ENCODE results near the gene TUSC2. TPM values are rescaled to one million over a fixed set of nuclear protein-coding genes. Genes with fewer than 3 reads are reported as not detected.

The TUSC2 gene
- total and polyA plus RNA-seq, 2 donors (not counting 1 experiment from before 2014, with no cell fraction given), result 28.2 to 29.3 TPM

- 7% methylated on average over 65 of the region's 65 CpGs for WGBS (ENCODE audit: insufficient coverage)
- POLR2A ChIA-PET, result interaction anchor here (0.6 to 0.7 kb wide), 3 partner anchors 65 to 81 kb away, joined by 3 to 6 read pairs (median 3); partner anchors contain the start of gene RASSF1
- H3K27ac ChIP-seq (ENCODE audit: low read length in 2 of 2), result no peak overlapping the region
- no peak overlapping the region for H3K9ac ChIP-seq (ENCODE audit: low read length)
- no peak overlapping the region for H2AFZ ChIP-seq (ENCODE audit: insufficient read depth, low read depth, low read length, poor library complexity, severe bottlenecking)
- Mint-ChIP-seq H3K9me3 (ENCODE audit: insufficient read depth) (no peaks in the 10 kb centered on the region), H3K27me3 (peaks cover 28% of the 10 kb centered on the region), H3K27ac (no peak overlapping the region), H3K4me1 (peaks cover 26% of the 10 kb centered on the region), H3K4me3 (peak overlapping the region; percentile 57)
- TF ChIP-seq EZH2 (IDR thresholded peaks at IDR 0.05; ENCODE audit: borderline replicate concordance, insufficient read depth, low read depth, low read length, poor library complexity, severe bottlenecking), result no peak
- TF ChIP-seq, protein P1, sequence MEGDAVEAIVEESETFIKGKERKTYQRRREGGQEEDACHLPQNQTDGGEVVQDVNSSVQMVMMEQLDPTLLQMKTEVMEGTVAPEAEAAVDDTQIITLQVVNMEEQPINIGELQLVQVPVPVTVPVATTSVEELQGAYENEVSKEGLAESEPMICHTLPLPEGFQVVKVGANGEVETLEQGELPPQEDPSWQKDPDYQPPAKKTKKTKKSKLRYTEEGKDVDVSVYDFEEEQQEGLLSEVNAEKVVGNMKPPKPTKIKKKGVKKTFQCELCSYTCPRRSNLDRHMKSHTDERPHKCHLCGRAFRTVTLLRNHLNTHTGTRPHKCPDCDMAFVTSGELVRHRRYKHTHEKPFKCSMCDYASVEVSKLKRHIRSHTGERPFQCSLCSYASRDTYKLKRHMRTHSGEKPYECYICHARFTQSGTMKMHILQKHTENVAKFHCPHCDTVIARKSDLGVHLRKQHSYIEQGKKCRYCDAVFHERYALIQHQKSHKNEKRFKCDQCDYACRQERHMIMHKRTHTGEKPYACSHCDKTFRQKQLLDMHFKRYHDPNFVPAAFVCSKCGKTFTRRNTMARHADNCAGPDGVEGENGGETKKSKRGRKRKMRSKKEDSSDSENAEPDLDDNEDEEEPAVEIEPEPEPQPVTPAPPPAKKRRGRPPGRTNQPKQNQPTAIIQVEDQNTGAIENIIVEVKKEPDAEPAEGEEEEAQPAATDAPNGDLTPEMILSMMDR (IDR thresholded peaks at IDR 0.05), result no peak
- H3K4me3 ChIP-seq (ENCODE audit: control extremely low read depth in 1 of 5, extremely low read depth in 1 of 5, insufficient read depth in 1 of 5, low read depth in 2 of 5, low read length in 4 of 5), result no peak overlapping the region
- H3K4me2 ChIP-seq (replicated peaks; ENCODE audit: low read depth, low read length, poor library complexity, severe bottlenecking), result peak overlapping the region; percentile 61
- peaks cover 0 to 57% (median 21%) of the 10 kb centered on the region in 4 experiments for H3K27me3 ChIP-seq (replicated peaks in 1 of 4; ENCODE audit: control extremely low read depth in 1 of 4, control insufficient read depth in 3 of 4, insufficient read depth in 4 of 4, low read length in 3 of 4)
- DNase-seq (peak; percentile 51), ATAC-seq (ENCODE audit: low read depth) (no peak)
- H3K4me1 ChIP-seq (ENCODE audit: control insufficient read depth in 2 of 2, insufficient read depth in 2 of 2, low read length in 2 of 2), result peaks cover 33 to 39% of the 10 kb centered on the region in 2 donors
- CTCF ChIA-PET, result interaction anchor here (0.8 to 3.0 kb wide), 9 partner anchors 17 to 155 kb away, joined by 3 to 12 read pairs (median 4); partner anchors contain the start of genes GNAT1 and IFRD2
- no peaks in the 10 kb centered on the region for H3K36me3 ChIP-seq (replicated peaks in 1 of 2; ENCODE audit: control extremely low read depth in 1 of 2, control insufficient read depth in 1 of 2, extremely low read depth in 1 of 2, insufficient read depth in 2 of 2, low read length in 1 of 2)
- peaks cover 10% of the 10 kb centered on the region for H4K20me1 ChIP-seq (ENCODE audit: control insufficient read depth, insufficient read depth, low read length, poor library complexity, severe bottlenecking)
- intact Hi-C loops (cut with micrococcal nuclease), result no loop called here
- peaks cover 0 to 3% (median 0%) of the 10 kb centered on the region in 3 donors for H3K9me3 ChIP-seq (ENCODE audit: control extremely low read depth in 1 of 3, control insufficient read depth in 2 of 3, insufficient read depth in 1 of 3, low read length in 2 of 3)
- H3K79me2 ChIP-seq (ENCODE audit: control insufficient read depth, insufficient read depth, low read length), result no peaks in the 10 kb centered on the region
Measured at GRCh38 chr3:50275141-50275995, 52.7 kb downstream of the TUSC2 start.

Other genes starting within 250 kb of the TUSC2 start
- gene RBM5, start 239.3 kb downstream of the TUSC2 start, total RNA-seq, result 464 and 493 TPM in 2 replicates
- 405 and 495 TPM in 2 replicates for gene RBM5, start 239.3 kb downstream of the TUSC2 start, polyA plus RNA-seq
- gene SEMA3F, start 172.9 kb downstream of the TUSC2 start, total RNA-seq, result 0.27 TPM in 1 of 2 replicates, not detected in the other
- gene SEMA3F, start 172.9 kb downstream of the TUSC2 start, polyA plus RNA-seq, result 0.26 TPM in 1 of 2 replicates, not detected in the other
- gene GNAT1, start 136.6 kb downstream of the TUSC2 start, total RNA-seq, result not detected in 2 replicates
- gene GNAT1, start 136.6 kb downstream of the TUSC2 start, polyA plus RNA-seq, result not detected in 2 replicates
- gene SLC38A3, start 123.0 kb downstream of the TUSC2 start, total RNA-seq, result not detected in 2 replicates
- 0.17 TPM in 1 of 2 replicates, not detected in the other for gene SLC38A3, start 123.0 kb downstream of the TUSC2 start, polyA plus RNA-seq
- gene GNAI2, start 92.0 kb downstream of the TUSC2 start, total RNA-seq, result 295 and 302 TPM in 2 replicates
- gene GNAI2, start 92.0 kb downstream of the TUSC2 start, polyA plus RNA-seq, result 384 and 491 TPM in 2 replicates
- gene SEMA3B, start 59.1 kb downstream of the TUSC2 start, total RNA-seq, result 0.34 and 0.51 TPM in 2 replicates
- gene SEMA3B, start 59.1 kb downstream of the TUSC2 start, polyA plus RNA-seq, result 0.52 and 1.2 TPM in 2 replicates
- gene LSMEM2, start 49.1 kb downstream of the TUSC2 start, total RNA-seq, result not detected in 2 replicates
- gene LSMEM2, start 49.1 kb downstream of the TUSC2 start, polyA plus RNA-seq, result not detected in 2 replicates
- 55.8 and 63.4 TPM in 2 replicates for gene IFRD2, start 35.8 kb downstream of the TUSC2 start, total RNA-seq
- 71.0 and 80.1 TPM in 2 replicates for gene IFRD2, start 35.8 kb downstream of the TUSC2 start, polyA plus RNA-seq
- gene HYAL3, start 28.8 kb downstream of the TUSC2 start, total RNA-seq, result 1.9 and 3.7 TPM in 2 replicates
- gene HYAL3, start 28.8 kb downstream of the TUSC2 start, polyA plus RNA-seq, result 4.2 and 6.3 TPM in 2 replicates
- gene NAA80, start 28.8 kb downstream of the TUSC2 start, total RNA-seq, result 33.8 and 37.8 TPM in 2 replicates
- gene NAA80, start 28.8 kb downstream of the TUSC2 start, polyA plus RNA-seq, result 42.3 and 49.0 TPM in 2 replicates
- gene HYAL1, start 24.6 kb downstream of the TUSC2 start, total RNA-seq, result 0.19 and 0.30 TPM in 2 replicates
- gene HYAL1, start 24.6 kb downstream of the TUSC2 start, polyA plus RNA-seq, result 0.12 TPM in 1 of 2 replicates, not detected in the other
- gene HYAL2, start 5.5 kb downstream of the TUSC2 start, total RNA-seq, result 2.8 and 4.2 TPM in 2 replicates
- gene HYAL2, start 5.5 kb downstream of the TUSC2 start, polyA plus RNA-seq, result 2.5 and 5.1 TPM in 2 replicates
- 121 and 124 TPM in 2 replicates for gene RASSF1, start 12.6 kb upstream of the TUSC2 start, total RNA-seq
- gene RASSF1, start 12.6 kb upstream of the TUSC2 start, polyA plus RNA-seq, result 223 and 310 TPM in 2 replicates
- gene ZMYND10, start 17.5 kb upstream of the TUSC2 start, total RNA-seq, result 1.8 and 3.3 TPM in 2 replicates
- gene ZMYND10, start 17.5 kb upstream of the TUSC2 start, polyA plus RNA-seq, result 2.4 and 3.4 TPM in 2 replicates
- gene NPRL2, start 22.6 kb upstream of the TUSC2 start, total RNA-seq, result 29.6 and 31.3 TPM in 2 replicates
- 64.6 and 64.9 TPM in 2 replicates for gene NPRL2, start 22.6 kb upstream of the TUSC2 start, polyA plus RNA-seq
- 36.1 and 39.5 TPM in 2 replicates for gene CYB561D2, start 22.6 kb upstream of the TUSC2 start, total RNA-seq
- 58.6 and 78.9 TPM in 2 replicates for gene CYB561D2, start 22.6 kb upstream of the TUSC2 start, polyA plus RNA-seq
- gene TMEM115, start 31.3 kb upstream of the TUSC2 start, total RNA-seq, result 26.2 and 27.2 TPM in 2 replicates
- 10.6 and 19.8 TPM in 2 replicates for gene TMEM115, start 31.3 kb upstream of the TUSC2 start, polyA plus RNA-seq
- 0.85 and 1.2 TPM in 2 replicates for gene CACNA2D2, start 175.4 kb upstream of the TUSC2 start, total RNA-seq
- gene CACNA2D2, start 175.4 kb upstream of the TUSC2 start, polyA plus RNA-seq, result 0.66 and 0.69 TPM in 2 replicates
- gene C3orf18, start 239.5 kb upstream of the TUSC2 start, total RNA-seq, result 14.2 and 14.3 TPM in 2 replicates
- gene C3orf18, start 239.5 kb upstream of the TUSC2 start, polyA plus RNA-seq, result 12.1 and 15.4 TPM in 2 replicates
- 43.0 and 43.5 TPM in 2 replicates for gene HEMK1, start 241.3 kb upstream of the TUSC2 start, total RNA-seq
- 24.6 and 34.2 TPM in 2 replicates for gene HEMK1, start 241.3 kb upstream of the TUSC2 start, polyA plus RNA-seq